Activated T-cell treated with anti-CD3 and anti-CD28 coated beads, Interleukin-2, amount 50 U/mL, for 72 hours (primary cell): ENCODE results near the gene SMAP1. TPM values are rescaled to one million over a fixed set of nuclear protein-coding genes. Genes with fewer than 3 reads are reported as not detected.

Source experiments
- ATAC-seq, 2 donors: fragments of 150-1000 bp; cut with Tn5 transposase; replicated peaks in 1 of 2; 2 replicates each; pipeline ENCODE4 v1.10.0; 2021; ENCODE audit warnings: moderate library complexity in 2 of 2, mild to moderate bottlenecking in 1 of 2
- DNase-seq, 2 donors: peaks; one replicate each; pipeline ENCODE4 v3.0.0; 2021 to 2022; ENCODE audit warnings: mixed read lengths in 1 of 2
- H3K27ac Mint-ChIP-seq: one replicate; pipeline ENCODE4 v1.8.0; 2022; ENCODE audit warnings: mild to moderate bottlenecking, moderate library complexity, mixed read lengths
- H3K27me3 Mint-ChIP-seq: one replicate; pipeline ENCODE4 v1.8.0; 2022; ENCODE audit warnings: low read depth, mixed read lengths
- H3K36me3 Mint-ChIP-seq, 2 donors: one replicate each; pipeline ENCODE4 v1.8.0; 2022; ENCODE audit warnings: mixed read lengths in 2 of 2, mild to moderate bottlenecking in 1 of 2; ENCODE audit not compliant: insufficient read depth in 2 of 2
- H3K4me1 Mint-ChIP-seq: one replicate; pipeline ENCODE4 v1.8.0; 2022; ENCODE audit warnings: low read depth, mixed read lengths
- H3K4me3 Mint-ChIP-seq, 2 donors: one replicate each; pipeline ENCODE4 v1.8.0; 2022; ENCODE audit warnings: mild to moderate bottlenecking in 2 of 2, mixed read lengths in 2 of 2, moderate library complexity in 2 of 2
- H3K9me3 Mint-ChIP-seq, 2 donors: one replicate each; pipeline ENCODE4 v1.8.0; 2022; ENCODE audit warnings: mixed read lengths in 2 of 2
- total RNA-seq, 2 donors: library from RNA; stranded (reverse); gene quantifications; one replicate each; pipeline ENCODE4 v1.2.3, GENCODE V29; 2022

Gene SMAP1
- total RNA-seq, 2 donors from 2014 or later, result 28.9 to 30.9 TPM

- H3K36me3 Mint-ChIP-seq, result peaks cover 7 to 17% of the 10 kb centered on the region in 2 donors
- DNase-seq (no peak), ATAC-seq (no peak)
- H3K4me1 Mint-ChIP-seq, result peaks cover 38% of the 10 kb centered on the region
- H3K4me3 Mint-ChIP-seq, result no peak overlapping the region
- no peaks in the 10 kb centered on the region for H3K27me3 Mint-ChIP-seq
- peaks cover 4 to 10% of the 10 kb centered on the region in 2 donors for H3K9me3 Mint-ChIP-seq
- H3K27ac Mint-ChIP-seq, result no peak overlapping the region
These were observed 26.2 kb downstream of the SMAP1 start for GRCh38 chr6:70693887-70694286.

GRCh38 chr6:70694371-70694770, 26.7 kb downstream of the SMAP1 start:
- no peaks in the 10 kb centered on the region for H3K27me3 Mint-ChIP-seq
- ATAC-seq (no peak), DNase-seq (no peak)
- H3K36me3 Mint-ChIP-seq, result peaks cover 7 to 17% of the 10 kb centered on the region in 2 donors
- peaks cover 4 to 10% of the 10 kb centered on the region in 2 donors for H3K9me3 Mint-ChIP-seq
- peaks cover 38% of the 10 kb centered on the region for H3K4me1 Mint-ChIP-seq
- no peak overlapping the region for H3K27ac Mint-ChIP-seq
- H3K4me3 Mint-ChIP-seq, result no peak overlapping the region

GRCh38 chr6:70700922-70701876, 33.5 kb downstream of the SMAP1 start:
- ATAC-seq, result no peak
- no peak for DNase-seq
- H3K4me3 Mint-ChIP-seq, result no peak overlapping the region
- H3K36me3 Mint-ChIP-seq, result peaks cover 2 to 4% of the 10 kb centered on the region in 2 donors
- peaks cover 2% of the 10 kb centered on the region in 2 donors for H3K9me3 Mint-ChIP-seq
- no peak overlapping the region for H3K27ac Mint-ChIP-seq
- peaks cover 35% of the 10 kb centered on the region for H3K4me1 Mint-ChIP-seq
- H3K27me3 Mint-ChIP-seq, result no peaks in the 10 kb centered on the region

- no peak overlapping the region for H3K4me3 Mint-ChIP-seq
These were observed 38.1 kb downstream of the SMAP1 start for GRCh38 chr6:70705772-70706171.

GRCh38 chr6:70706491-70707123, 38.9 kb downstream of the SMAP1 start:
- DNase-seq, result no peak
- H3K27ac Mint-ChIP-seq, result no peak overlapping the region
- no peak for ATAC-seq
- no peak overlapping the region for H3K4me3 Mint-ChIP-seq
- H3K9me3 Mint-ChIP-seq, result peaks cover 0 to 2% of the 10 kb centered on the region in 2 donors
- peaks cover 49% of the 10 kb centered on the region for H3K4me1 Mint-ChIP-seq
- H3K36me3 Mint-ChIP-seq, result peaks cover 0 to 4% of the 10 kb centered on the region in 2 donors
- no peaks in the 10 kb centered on the region for H3K27me3 Mint-ChIP-seq

More at GRCh38 chr6:70705772-70706171, 38.1 kb downstream of the SMAP1 start:
- Mint-ChIP-seq H3K27me3 (no peaks in the 10 kb centered on the region), H3K27ac (no peak overlapping the region), H3K4me1 (peaks cover 52% of the 10 kb centered on the region), H3K9me3 (peaks cover 0 to 2% of the 10 kb centered on the region in 2 donors), H3K36me3 (peaks cover 0 to 4% of the 10 kb centered on the region in 2 donors)
- ATAC-seq, result no peak
- DNase-seq, result no peak

GRCh38 chr6:70707893-70708292, 40.2 kb downstream of the SMAP1 start:
- H3K4me3 Mint-ChIP-seq, result peak overlapping the region in 1 of 2 donors; percentile 26
- peaks cover 41% of the 10 kb centered on the region for H3K4me1 Mint-ChIP-seq
- DNase-seq (no peak), ATAC-seq (peak in 1 of 2 donors; percentile 13)
- H3K9me3 Mint-ChIP-seq, result no peaks in the 10 kb centered on the region
- peak overlapping the region; percentile 21 for H3K27ac Mint-ChIP-seq
- no peaks in the 10 kb centered on the region for H3K27me3 Mint-ChIP-seq
- H3K36me3 Mint-ChIP-seq, result no peaks in the 10 kb centered on the region

- Mint-ChIP-seq H3K36me3 (peaks cover 0 to 5% of the 10 kb centered on the region in 2 donors), H3K27ac (peak overlapping the region; percentile 21), H3K9me3 (no peaks in the 10 kb centered on the region), H3K4me3 (peak overlapping the region in 1 of 2 donors; percentile 26), H3K4me1 (peaks cover 46% of the 10 kb centered on the region), H3K27me3 (no peaks in the 10 kb centered on the region)
- peak; percentile 31 to 72 for ATAC-seq
- no peak for DNase-seq
These were observed 40.8 kb downstream of the SMAP1 start for GRCh38 chr6:70708448-70708847.

GRCh38 chr6:70709826-70710225, 42.1 kb downstream of the SMAP1 start:
- peaks cover 47% of the 10 kb centered on the region for H3K4me1 Mint-ChIP-seq
- peaks cover 5 to 18% of the 10 kb centered on the region in 2 donors for H3K36me3 Mint-ChIP-seq
- DNase-seq (no peak), ATAC-seq (no peak)
- H3K9me3 Mint-ChIP-seq, result peaks cover 2 to 7% of the 10 kb centered on the region in 2 donors
- no peak overlapping the region for H3K4me3 Mint-ChIP-seq
- no peak overlapping the region for H3K27ac Mint-ChIP-seq
- H3K27me3 Mint-ChIP-seq, result no peaks in the 10 kb centered on the region

GRCh38 chr6:70714716-70715257, 47.1 kb downstream of the SMAP1 start:
- DNase-seq (no peak), ATAC-seq (no peak)
- H3K4me1 Mint-ChIP-seq, result peaks cover 44% of the 10 kb centered on the region
- peaks cover 8 to 34% of the 10 kb centered on the region in 2 donors for H3K36me3 Mint-ChIP-seq
- H3K27me3 Mint-ChIP-seq, result no peaks in the 10 kb centered on the region
- peaks cover 4 to 8% of the 10 kb centered on the region in 2 donors for H3K9me3 Mint-ChIP-seq
- no peak overlapping the region for H3K4me3 Mint-ChIP-seq
- H3K27ac Mint-ChIP-seq, result no peak overlapping the region

- no peaks in the 10 kb centered on the region for H3K27me3 Mint-ChIP-seq
- peak overlapping the region; percentile 13 to 33 for H3K4me3 Mint-ChIP-seq
- peaks cover 4 to 8% of the 10 kb centered on the region in 2 donors for H3K9me3 Mint-ChIP-seq
- peak; percentile 6 to 23 for DNase-seq
- H3K36me3 Mint-ChIP-seq, result peaks cover 8 to 34% of the 10 kb centered on the region in 2 donors
- peak; percentile 93 to 97 for ATAC-seq
- H3K27ac Mint-ChIP-seq, result peak overlapping the region; percentile 59
- H3K4me1 Mint-ChIP-seq, result peaks cover 41% of the 10 kb centered on the region
These were observed 49.5 kb downstream of the SMAP1 start for GRCh38 chr6:70717038-70717801.

GRCh38 chr6:70724524-70724923, 56.8 kb downstream of the SMAP1 start:
- Mint-ChIP-seq H3K36me3 (no peaks in the 10 kb centered on the region), H3K4me1 (peaks cover 32% of the 10 kb centered on the region), H3K27me3 (no peaks in the 10 kb centered on the region), H3K9me3 (no peaks in the 10 kb centered on the region), H3K27ac (peak overlapping the region; percentile 82), H3K4me3 (peak overlapping the region; percentile 46 to 59)
- ATAC-seq, result no peak
- no peak for DNase-seq

GRCh38 chr6:70725817-70726415, 58.2 kb downstream of the SMAP1 start:
- peak overlapping the region in 1 of 2 donors; percentile 25 for H3K4me3 Mint-ChIP-seq
- DNase-seq (no peak), ATAC-seq (no peak)
- no peaks in the 10 kb centered on the region for H3K27me3 Mint-ChIP-seq
- H3K9me3 Mint-ChIP-seq, result no peaks in the 10 kb centered on the region
- no peak overlapping the region for H3K27ac Mint-ChIP-seq
- H3K36me3 Mint-ChIP-seq, result no peaks in the 10 kb centered on the region
- peaks cover 34% of the 10 kb centered on the region for H3K4me1 Mint-ChIP-seq
